Osteocyte (in vitro differentiated cells): ENCODE results near the gene EEF1B2. TPM values are rescaled to one million over a fixed set of nuclear protein-coding genes. Genes with fewer than 3 reads are reported as not detected.
"Not testable (repeated sequence)": the region's sequence is repeated elsewhere in the genome, so short reads cannot be mapped to it uniquely, and the experiment has no call there.

Experiments used
- DNase-seq: peaks from one replicate; pipeline ENCODE4 v3.0.0; 2021; ENCODE audit warnings: mixed read lengths; ENCODE audit not compliant: unreplicated experiment; ENCODE audit errors: extremely low spot score
- H3K27ac Mint-ChIP-seq: one replicate; pipeline ENCODE4 v1.8.0; 2021; ENCODE audit warnings: mild to moderate bottlenecking, mixed read lengths; ENCODE audit not compliant: unreplicated experiment
- H3K27me3 Mint-ChIP-seq: one replicate; pipeline ENCODE4 v1.8.0; 2021; ENCODE audit warnings: mixed read lengths; ENCODE audit not compliant: unreplicated experiment
- H3K36me3 Mint-ChIP-seq: one replicate; pipeline ENCODE4 v1.8.0; 2021; ENCODE audit warnings: mixed read lengths; ENCODE audit not compliant: unreplicated experiment
- H3K4me1 Mint-ChIP-seq: one replicate; pipeline ENCODE4 v1.8.0; 2021; ENCODE audit warnings: mixed read lengths; ENCODE audit not compliant: unreplicated experiment
- H3K4me3 Mint-ChIP-seq: one replicate; pipeline ENCODE4 v1.8.0; 2021; ENCODE audit warnings: mild to moderate bottlenecking, moderate library complexity, mixed read lengths; ENCODE audit not compliant: unreplicated experiment
- H3K9me3 Mint-ChIP-seq: one replicate; pipeline ENCODE4 v1.8.0; 2021; ENCODE audit warnings: mixed read lengths; ENCODE audit not compliant: unreplicated experiment
- CTCF ChIP-seq: fragments of 200-600 bp; sonication (generic); IDR thresholded peaks from 2 replicates; pipeline ENCODE4 v1.5.0; 2021; ENCODE audit warnings: antibody characterized with exemption, mild to moderate bottlenecking, moderate library complexity
- total RNA-seq: library from RNA; stranded (reverse); gene quantifications from 2 replicates; pipeline ENCODE4 v1.2.1, GENCODE V29; 2021

Gene EEF1B2
- total RNA-seq, 1 donor from 2014 or later = 433 TPM

GRCh38 chr2:206198677-206199076 is 39.0 kb downstream of the EEF1B2 start:
- no peaks in the 10 kb centered on the region for H3K9me3 Mint-ChIP-seq
- DNase-seq = no peak
- no peak for TF ChIP-seq CTCF

DNA sequence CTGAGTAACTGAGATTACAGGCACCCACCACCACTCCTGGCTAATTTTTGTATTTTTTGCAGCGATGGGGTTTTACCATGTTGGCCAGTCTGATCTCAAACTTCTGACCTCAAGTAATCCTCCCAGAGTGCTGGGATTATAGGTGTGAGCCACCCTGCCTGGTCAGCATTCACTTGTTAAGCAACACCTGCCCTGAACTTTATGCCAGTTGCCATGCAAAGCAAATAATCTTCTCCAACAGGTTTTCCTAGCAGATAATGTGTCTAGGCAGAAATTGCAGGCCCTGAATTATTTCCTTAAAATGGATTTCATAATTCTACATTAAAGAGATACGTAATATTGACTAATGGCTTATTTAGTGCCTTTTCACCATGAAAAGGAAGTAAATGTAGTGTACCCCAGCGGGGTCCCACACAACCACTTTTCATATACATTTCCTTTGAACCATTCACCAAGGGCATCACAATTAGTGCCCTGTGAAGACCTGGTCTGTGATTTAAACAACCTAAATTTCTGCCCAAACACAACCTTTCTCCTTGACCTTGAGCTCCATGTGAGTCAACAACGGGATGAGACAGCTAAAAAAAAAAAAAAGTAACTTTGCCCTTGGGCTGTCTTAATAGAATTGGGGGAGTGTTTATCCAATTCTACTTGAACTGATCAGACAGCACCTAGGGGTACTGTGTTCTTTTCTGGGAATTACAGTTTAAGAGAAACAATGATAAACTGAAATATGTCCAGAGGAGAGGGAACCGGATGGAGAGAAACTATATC is 41.6 kb downstream of the EEF1B2 start:
- H3K4me1 Mint-ChIP-seq = peaks cover 46% of the 10 kb centered on the region
- H3K27me3 Mint-ChIP-seq = no peaks in the 10 kb centered on the region
- H3K9me3 Mint-ChIP-seq = no peaks in the 10 kb centered on the region
- peak overlapping the region; percentile 29 for H3K27ac Mint-ChIP-seq
- TF ChIP-seq CTCF = no peak
- no peak overlapping the region for H3K4me3 Mint-ChIP-seq
- peaks cover 8% of the 10 kb centered on the region for H3K36me3 Mint-ChIP-seq
- no peak for DNase-seq

More at GRCh38 chr2:206198677-206199076, 39.0 kb downstream of the EEF1B2 start:
- Mint-ChIP-seq H3K27ac (peak overlapping the region; percentile 86), H3K4me1 (peaks cover 39% of the 10 kb centered on the region), H3K4me3 (peak overlapping the region; percentile 48), H3K36me3 (peaks cover 7% of the 10 kb centered on the region), H3K27me3 (no peaks in the 10 kb centered on the region)

DNA sequence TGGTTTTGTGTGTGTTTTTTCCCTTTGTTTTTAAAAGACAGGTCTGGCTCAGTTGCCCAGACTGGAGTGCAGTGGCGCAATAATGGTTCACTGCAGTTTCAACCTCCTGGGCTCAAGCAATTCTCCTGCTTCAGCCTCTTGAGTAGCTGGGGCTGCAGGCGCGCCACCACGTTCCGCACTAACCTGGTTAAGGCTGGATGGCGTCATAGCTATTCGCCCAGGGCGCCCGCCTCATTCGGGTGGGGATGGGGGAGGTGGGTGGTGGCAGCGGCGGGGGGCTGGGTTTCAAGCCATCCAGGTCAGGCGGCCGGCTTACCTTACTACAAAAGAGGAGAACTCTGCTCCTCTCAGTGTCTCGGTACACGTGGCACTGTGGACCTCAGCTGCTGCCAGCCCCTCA is 42.8 kb downstream of the EEF1B2 start:
- H3K9me3 Mint-ChIP-seq = no peaks in the 10 kb centered on the region

DNA sequence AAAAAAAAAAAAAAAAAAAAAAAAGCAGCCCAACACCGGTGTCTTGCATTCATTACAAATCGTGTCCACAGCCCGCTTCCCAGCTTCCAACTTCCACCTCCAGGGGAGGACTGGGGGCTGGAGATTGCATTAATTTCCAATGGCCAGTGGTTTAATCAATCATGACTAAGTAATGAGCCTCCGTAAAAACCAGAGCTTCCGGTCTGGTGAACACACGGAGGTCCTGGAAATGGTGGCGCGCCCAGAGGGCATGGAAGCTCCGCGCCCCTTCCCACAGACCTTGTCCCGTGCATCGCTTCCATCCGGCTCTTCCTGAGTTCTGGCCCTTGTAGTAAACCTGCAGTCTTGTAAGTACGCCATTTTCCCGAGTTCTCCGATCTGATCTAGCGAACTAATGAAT is 43.6 kb downstream of the EEF1B2 start:
- H3K27me3 Mint-ChIP-seq = no peaks in the 10 kb centered on the region
- no peaks in the 10 kb centered on the region for H3K9me3 Mint-ChIP-seq
- DNase-seq = no peak
- peaks cover 37% of the 10 kb centered on the region for H3K4me1 Mint-ChIP-seq
- peak overlapping the region; percentile 35 for H3K27ac Mint-ChIP-seq
- no peak overlapping the region for H3K4me3 Mint-ChIP-seq
- TF ChIP-seq CTCF = no peak
- peaks cover 10% of the 10 kb centered on the region for H3K36me3 Mint-ChIP-seq

More for the DNA sequence above, 42.8 kb downstream of the EEF1B2 start:
- no peak for TF ChIP-seq CTCF
- no peak overlapping the region for H3K27ac Mint-ChIP-seq
- DNase-seq = no peak
- no peaks in the 10 kb centered on the region for H3K27me3 Mint-ChIP-seq
- H3K4me1 Mint-ChIP-seq = peaks cover 40% of the 10 kb centered on the region
- peaks cover 8% of the 10 kb centered on the region for H3K36me3 Mint-ChIP-seq
- H3K4me3 Mint-ChIP-seq = no peak overlapping the region

DNA sequence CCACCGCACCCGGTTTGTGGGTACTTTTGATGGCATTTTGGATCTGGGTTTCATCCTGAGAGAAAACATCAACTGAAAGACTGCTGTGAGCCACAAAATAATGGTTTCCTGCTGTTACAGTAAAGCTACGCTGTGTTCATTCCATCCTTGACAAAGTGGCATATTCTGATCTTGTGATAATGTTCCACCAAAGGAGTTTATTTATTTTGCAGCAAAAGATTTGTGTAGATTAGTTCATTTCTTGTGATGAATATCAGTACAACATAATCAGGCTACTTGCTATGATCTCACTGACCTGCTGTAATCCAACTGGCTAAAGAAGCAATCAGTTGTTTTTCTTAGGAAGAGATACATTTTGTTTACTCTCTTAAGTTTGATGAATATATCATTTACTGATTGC is 45.0 kb downstream of the EEF1B2 start:
- DNase-seq = no peak
- peak overlapping the region; percentile 72 for H3K27ac Mint-ChIP-seq

DNA sequence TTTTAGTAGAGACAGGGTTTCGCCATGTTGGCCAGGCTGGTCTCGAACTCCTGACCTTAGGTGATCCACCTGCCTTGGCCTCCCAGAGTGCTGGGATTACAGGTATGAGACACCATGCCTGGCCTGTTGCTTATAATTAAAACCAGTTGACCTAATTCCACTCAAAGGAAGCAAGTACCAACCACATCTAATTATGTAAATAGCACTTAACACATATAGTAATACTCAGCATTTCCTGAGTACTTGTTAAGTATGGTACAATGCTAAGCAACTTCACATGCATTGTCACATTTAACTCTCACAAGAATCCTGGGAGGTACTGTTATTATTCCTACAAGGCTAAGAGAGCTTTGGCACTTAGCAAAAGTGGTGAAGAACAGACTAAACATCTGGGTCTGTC is 47.6 kb downstream of the EEF1B2 start:
- H3K36me3 Mint-ChIP-seq, H3K27me3 Mint-ChIP-seq, H3K4me3 Mint-ChIP-seq, H3K27ac Mint-ChIP-seq, H3K9me3 Mint-ChIP-seq, DNase-seq: not testable (repeated sequence)
- H3K4me1 Mint-ChIP-seq = peaks cover 33% of the 10 kb centered on the region

More for the DNA sequence above, 45.0 kb downstream of the EEF1B2 start:
- H3K9me3 Mint-ChIP-seq = no peaks in the 10 kb centered on the region
- H3K4me3 Mint-ChIP-seq = no peak overlapping the region
- peaks cover 27% of the 10 kb centered on the region for H3K4me1 Mint-ChIP-seq
- H3K27me3 Mint-ChIP-seq = no peaks in the 10 kb centered on the region
- peaks cover 10% of the 10 kb centered on the region for H3K36me3 Mint-ChIP-seq
- TF ChIP-seq CTCF = no peak
